Measurements from ENCODE around the gene GMFB. TPM values are rescaled to one million over a fixed set of nuclear protein-coding genes. Genes with fewer than 3 reads are reported as not detected.

GMFB gene
- total RNA-seq, 1 experiment from 2014 or later, result 53.8 TPM

DNA sequence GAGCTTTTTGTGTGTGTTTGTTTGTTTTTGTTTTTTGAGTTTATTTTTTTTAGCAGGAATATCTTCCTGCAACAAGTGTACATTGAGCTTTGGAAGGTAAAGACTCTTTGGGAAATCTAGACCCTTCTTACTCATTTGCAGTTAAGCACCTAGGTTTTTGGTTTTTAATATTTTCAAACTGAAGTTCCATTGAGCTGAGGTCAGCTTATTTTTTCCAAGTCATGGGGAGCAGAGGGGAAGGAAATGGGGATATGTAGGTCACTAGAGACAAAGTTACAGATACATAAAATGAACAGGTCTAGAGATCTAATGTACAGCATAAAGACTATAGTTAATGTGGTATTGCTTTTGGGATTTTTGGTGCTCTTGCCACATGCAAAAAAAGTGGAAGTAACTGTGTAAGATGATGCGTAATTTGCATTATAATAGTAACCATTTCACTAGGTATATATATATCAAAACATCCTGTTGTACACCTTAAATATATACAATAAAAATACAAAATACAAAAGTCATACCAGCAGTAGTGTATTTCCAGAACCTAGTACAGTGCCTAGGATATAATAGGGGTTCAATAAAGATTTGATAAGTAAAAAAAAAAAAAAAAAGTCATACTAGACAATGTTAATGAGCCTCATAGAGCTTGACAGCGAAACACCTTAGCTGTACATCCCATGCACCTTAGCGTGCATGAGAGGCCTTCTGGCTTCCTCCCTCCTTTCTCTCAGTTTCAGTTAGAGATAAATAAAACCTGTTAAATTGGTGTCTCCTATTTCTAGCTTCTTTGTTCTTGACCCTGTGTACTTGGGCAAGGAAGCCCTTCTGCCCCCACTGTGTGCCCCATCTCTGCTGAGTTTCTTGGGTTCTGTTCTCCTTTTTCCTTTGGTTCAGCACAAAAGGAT lies 43.6 kb upstream of the GMFB start:
- H3K4me3 ChIP-seq (replicated peaks in 1 of 2; ENCODE audit: low read depth in 1 of 2, low read length in 2 of 2), result no peak overlapping the region
- ChIA-PET RAD21 (ENCODE audit: low non-redundant PET in 1 of 2, low total read pairs in 2 of 2, uncharacterized antibody in 2 of 2, unreplicated experiment in 2 of 2) (no interaction called here), POLR2A (no interaction called here), CTCF (interaction anchor here (1.5 kb wide), 1 partner anchor 274 kb away, joined by 3 read pairs; no protein-coding TSS in a partner anchor)
- no peak overlapping the region for H3K27ac ChIP-seq (ENCODE audit: low read depth, low read length)
- no peaks in the 10 kb centered on the region for H3K4me1 ChIP-seq (ENCODE audit: control insufficient read depth in 1 of 2, insufficient read depth in 2 of 2, low read length in 2 of 2)
- TF ChIP-seq EZH2phosphoT487 (IDR thresholded peaks at IDR 0.05; ENCODE audit: borderline replicate concordance) (no peak), ZFX (IDR thresholded peaks at IDR 0.05) (no peak), CEBPB (IDR thresholded peaks at IDR 0.05; ENCODE audit: low read depth) (no peak), SP1 (IDR thresholded peaks at IDR 0.05; ENCODE audit: low read depth) (no peak), SRF (IDR thresholded peaks at IDR 0.05; ENCODE audit: low read depth) (no peak), TCF7L2 (IDR thresholded peaks at IDR 0.05; ENCODE audit: borderline replicate concordance, extremely low read depth, insufficient read depth, insufficient read length) (no peak), ATF3 (IDR thresholded peaks at IDR 0.05) (no peak), JUND (IDR thresholded peaks at IDR 0.05) (no peak), POLR2AphosphoS5 (IDR thresholded peaks at IDR 0.05; ENCODE audit: low read depth, low read length) (no peak), FOSL1 (IDR thresholded peaks at IDR 0.05; ENCODE audit: low read depth) (no peak), EGR1 (IDR thresholded peaks at IDR 0.05; ENCODE audit: low read depth) (no peak), SIN3A (IDR thresholded peaks at IDR 0.05; ENCODE audit: low read depth) (no peak), YY1 (IDR thresholded peaks at IDR 0.05; ENCODE audit: extremely low read depth, insufficient replicate concordance, low read depth, low read length) (no peak)
- TF ChIP-seq, protein P1, sequence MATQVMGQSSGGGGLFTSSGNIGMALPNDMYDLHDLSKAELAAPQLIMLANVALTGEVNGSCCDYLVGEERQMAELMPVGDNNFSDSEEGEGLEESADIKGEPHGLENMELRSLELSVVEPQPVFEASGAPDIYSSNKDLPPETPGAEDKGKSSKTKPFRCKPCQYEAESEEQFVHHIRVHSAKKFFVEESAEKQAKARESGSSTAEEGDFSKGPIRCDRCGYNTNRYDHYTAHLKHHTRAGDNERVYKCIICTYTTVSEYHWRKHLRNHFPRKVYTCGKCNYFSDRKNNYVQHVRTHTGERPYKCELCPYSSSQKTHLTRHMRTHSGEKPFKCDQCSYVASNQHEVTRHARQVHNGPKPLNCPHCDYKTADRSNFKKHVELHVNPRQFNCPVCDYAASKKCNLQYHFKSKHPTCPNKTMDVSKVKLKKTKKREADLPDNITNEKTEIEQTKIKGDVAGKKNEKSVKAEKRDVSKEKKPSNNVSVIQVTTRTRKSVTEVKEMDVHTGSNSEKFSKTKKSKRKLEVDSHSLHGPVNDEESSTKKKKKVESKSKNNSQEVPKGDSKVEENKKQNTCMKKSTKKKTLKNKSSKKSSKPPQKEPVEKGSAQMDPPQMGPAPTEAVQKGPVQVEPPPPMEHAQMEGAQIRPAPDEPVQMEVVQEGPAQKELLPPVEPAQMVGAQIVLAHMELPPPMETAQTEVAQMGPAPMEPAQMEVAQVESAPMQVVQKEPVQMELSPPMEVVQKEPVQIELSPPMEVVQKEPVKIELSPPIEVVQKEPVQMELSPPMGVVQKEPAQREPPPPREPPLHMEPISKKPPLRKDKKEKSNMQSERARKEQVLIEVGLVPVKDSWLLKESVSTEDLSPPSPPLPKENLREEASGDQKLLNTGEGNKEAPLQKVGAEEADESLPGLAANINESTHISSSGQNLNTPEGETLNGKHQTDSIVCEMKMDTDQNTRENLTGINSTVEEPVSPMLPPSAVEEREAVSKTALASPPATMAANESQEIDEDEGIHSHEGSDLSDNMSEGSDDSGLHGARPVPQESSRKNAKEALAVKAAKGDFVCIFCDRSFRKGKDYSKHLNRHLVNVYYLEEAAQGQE (IDR thresholded peaks at IDR 0.05; ENCODE audit: low read depth), result no peak
- H3K27me3 ChIP-seq (ENCODE audit: insufficient read depth, low read length), result no peaks in the 10 kb centered on the region
- no peak overlapping the region for H2AFZ ChIP-seq (ENCODE audit: low read depth, low read length, poor library complexity, severe bottlenecking)
- H3K9me3 ChIP-seq (ENCODE audit: control insufficient read depth in 1 of 2, insufficient read depth in 1 of 2, low read depth in 1 of 2, low read length in 2 of 2), result no peaks in the 10 kb centered on the region
- no TSS peak for BruUV-seq (replicated peaks)
- no peaks in the 10 kb centered on the region for H3K79me2 ChIP-seq (ENCODE audit: insufficient read depth, low read length)
- H3K4me2 ChIP-seq (ENCODE audit: low read length), result no peak overlapping the region
- H3K9ac ChIP-seq (ENCODE audit: low read length), result no peak overlapping the region
- no peak for DNase-seq (ENCODE audit: low read depth, low spot score)
- intact Hi-C loops (cut with micrococcal nuclease), result no loop called here
- ATAC-seq, result no peak
- no peaks in the 10 kb centered on the region for H4K20me1 ChIP-seq (ENCODE audit: insufficient read depth)
- H3K9me2 ChIP-seq (ENCODE audit: insufficient read depth), result no peaks in the 10 kb centered on the region
- no peaks in the 10 kb centered on the region for H3K36me3 ChIP-seq (ENCODE audit: control insufficient read depth in 1 of 2, insufficient read depth in 2 of 2, low read length in 2 of 2)
